ENCODE data around the gene SH3BP2.

SH3BP2 gene

GRCh38 chr4:2856266-2856665 lies 63.4 kb downstream of the SH3BP2 start:
- DNase-seq (ENCODE audit: low read depth in 2 of 2) = no peak

- no peak for DNase-seq (ENCODE audit: low read depth in 2 of 2)
These were observed 64.6 kb downstream of the SH3BP2 start for GRCh38 chr4:2857349-2857927.

- no peak for DNase-seq (ENCODE audit: low read depth in 2 of 2)
These were observed 65.7 kb downstream of the SH3BP2 start for GRCh38 chr4:2858451-2859217.

GRCh38 chr4:2859514-2859913 lies 66.6 kb downstream of the SH3BP2 start:
- no peak for DNase-seq (ENCODE audit: low read depth in 2 of 2)

- DNase-seq (ENCODE audit: low read depth in 2 of 2) = no peak
These were observed 67.8 kb downstream of the SH3BP2 start for GRCh38 chr4:2860391-2861348.

- DNase-seq (ENCODE audit: low read depth in 2 of 2) = no peak
These were observed 68.9 kb downstream of the SH3BP2 start for GRCh38 chr4:2861631-2862436.

- DNase-seq (ENCODE audit: low read depth in 2 of 2) = peak in 1 of 2 experiments; percentile 14
These were observed 69.6 kb downstream of the SH3BP2 start for GRCh38 chr4:2862528-2862927.

- DNase-seq (ENCODE audit: low read depth in 2 of 2) = no peak
These were observed 70.8 kb downstream of the SH3BP2 start for GRCh38 chr4:2863649-2864048.

GRCh38 chr4:2865196-2865780 lies 72.4 kb downstream of the SH3BP2 start:
- no peak for DNase-seq (ENCODE audit: low read depth in 2 of 2)

- no peak for DNase-seq (ENCODE audit: low read depth in 2 of 2)
These were observed 73.4 kb downstream of the SH3BP2 start for GRCh38 chr4:2866160-2866861.

- DNase-seq (ENCODE audit: low read depth in 2 of 2) = no peak
These were observed 74.0 kb downstream of the SH3BP2 start for GRCh38 chr4:2866891-2867290.

- DNase-seq (ENCODE audit: low read depth in 2 of 2) = no peak
These were observed 75.0 kb downstream of the SH3BP2 start for GRCh38 chr4:2867758-2868491.

GRCh38 chr4:2868877-2869487 lies 76.1 kb downstream of the SH3BP2 start:
- DNase-seq (ENCODE audit: low read depth in 2 of 2) = no peak

GRCh38 chr4:2869659-2870058 lies 76.8 kb downstream of the SH3BP2 start:
- no peak for DNase-seq (ENCODE audit: low read depth in 2 of 2)

- no peak for DNase-seq (ENCODE audit: low read depth in 2 of 2)
These were observed 77.2 kb downstream of the SH3BP2 start for GRCh38 chr4:2870082-2870481.

GRCh38 chr4:2871466-2871865 lies 78.6 kb downstream of the SH3BP2 start:
- DNase-seq (ENCODE audit: low read depth in 2 of 2) = no peak

GRCh38 chr4:2871911-2872310 lies 79.0 kb downstream of the SH3BP2 start:
- no peak for DNase-seq (ENCODE audit: low read depth in 2 of 2)

GRCh38 chr4:2873329-2873728 lies 80.4 kb downstream of the SH3BP2 start:
- no peak for DNase-seq (ENCODE audit: low read depth in 2 of 2)

- no peak for DNase-seq (ENCODE audit: low read depth in 2 of 2)
These were observed 82.0 kb downstream of the SH3BP2 start for GRCh38 chr4:2874861-2875260.
